Skeletal muscle satellite cell (primary cell): ENCODE measurements around the gene TENT4A.

Source experiments
- H3K27me3 ChIP-seq: 2 replicates; pipeline ENCODE4 v1.7.0; 2013; ENCODE audit warnings: low read length; ENCODE audit not compliant: control insufficient read depth, insufficient read depth
- H3K36me3 ChIP-seq: 2 replicates; pipeline ENCODE4 v1.7.0; 2013; ENCODE audit warnings: mild to moderate bottlenecking, control low read depth, low read length; ENCODE audit not compliant: insufficient read depth
- H3K4me1 ChIP-seq: 2 replicates; pipeline ENCODE4 v1.7.0; 2013; ENCODE audit warnings: low read length; ENCODE audit not compliant: control insufficient read depth, insufficient read depth
- H3K4me2 ChIP-seq: 2 replicates; pipeline ENCODE4 v1.7.0; 2013; ENCODE audit warnings: mild to moderate bottlenecking, low read length
- H3K4me3 ChIP-seq: 2 replicates; pipeline ENCODE4 v1.7.0; 2013; ENCODE audit warnings: low read length
- H3K9ac ChIP-seq: 2 replicates; pipeline ENCODE4 v1.7.0; 2013; ENCODE audit warnings: mild to moderate bottlenecking, low read depth, low read length, moderate library complexity
- H3K9me3 ChIP-seq: replicated peaks from 2 replicates; pipeline ENCODE4 v1.7.0; 2013; ENCODE audit warnings: mild to moderate bottlenecking, control low read depth, low read length

Gene TENT4A

DNA sequence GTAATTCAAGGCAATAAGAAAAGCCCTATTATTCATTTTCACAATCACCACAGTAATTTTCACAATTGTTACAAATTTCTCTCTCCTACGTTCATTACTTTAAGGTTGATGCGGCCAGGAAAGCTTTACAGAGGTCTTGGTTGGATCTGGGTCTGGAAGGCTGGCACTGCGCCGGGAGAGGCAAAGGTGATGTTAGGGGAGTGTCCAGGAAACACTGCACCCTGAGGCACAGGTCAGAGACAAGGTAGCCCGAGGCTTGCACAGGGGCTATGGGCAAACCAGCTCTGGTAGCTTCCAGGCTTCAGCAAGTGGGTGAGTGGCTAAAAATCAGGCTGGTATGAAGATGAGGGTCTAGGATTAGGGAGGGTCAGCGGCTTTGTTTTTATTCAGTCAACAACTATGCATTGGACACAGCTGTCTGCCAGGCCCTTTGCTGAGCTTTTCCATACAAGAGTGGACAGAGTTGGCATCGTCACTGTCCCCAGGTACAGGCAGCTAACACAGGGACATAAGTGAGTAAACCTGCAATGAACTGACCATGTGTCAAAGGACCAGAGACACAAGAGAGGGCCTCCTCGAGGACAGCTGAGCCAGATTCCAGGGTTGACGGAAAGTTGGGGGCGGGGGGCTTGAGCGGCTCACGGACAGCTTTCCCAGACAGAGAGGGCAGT lies 12.4 kb upstream of the TENT4A start:
- H3K4me1 ChIP-seq = peaks cover 20% of the 10 kb centered on the region
- H3K4me2 ChIP-seq = no peak overlapping the region
- H3K9me3 ChIP-seq = no peaks in the 10 kb centered on the region
- no peak overlapping the region for H3K9ac ChIP-seq
- peaks cover 7% of the 10 kb centered on the region for H3K27me3 ChIP-seq
- no peaks in the 10 kb centered on the region for H3K36me3 ChIP-seq
- no peak overlapping the region for H3K4me3 ChIP-seq

GRCh38 chr5:6701491-6701890 lies 11.7 kb upstream of the TENT4A start:
- Histone ChIP-seq H3K9ac (no peak overlapping the region), H3K27me3 (peaks cover 7% of the 10 kb centered on the region), H3K9me3 (no peaks in the 10 kb centered on the region), H3K36me3 (no peaks in the 10 kb centered on the region), H3K4me2 (no peak overlapping the region), H3K4me3 (no peak overlapping the region), H3K4me1 (peaks cover 20% of the 10 kb centered on the region)

DNA sequence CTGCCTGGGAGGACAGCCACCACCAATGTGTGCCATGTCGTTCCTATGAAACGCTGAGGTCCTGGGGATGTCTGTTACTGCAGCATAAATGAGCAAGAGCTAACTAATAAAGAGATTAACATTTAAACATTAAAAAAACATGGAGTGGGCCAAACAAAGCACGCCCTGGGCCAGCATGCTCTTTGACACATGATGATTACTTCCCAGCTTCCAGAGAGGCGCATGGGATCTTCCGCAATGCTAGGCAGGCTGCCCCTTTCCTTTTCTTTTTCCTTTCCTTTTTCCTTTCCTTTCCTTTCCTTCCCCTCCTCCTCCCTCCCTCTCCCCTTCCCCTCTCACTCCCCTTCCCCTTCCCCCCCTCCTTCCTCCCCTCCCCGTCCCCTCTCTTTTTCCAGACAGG lies 10.6 kb upstream of the TENT4A start:
- Histone ChIP-seq H3K9me3 (no peaks in the 10 kb centered on the region), H3K4me2 (no peak overlapping the region), H3K27me3 (peaks cover 2% of the 10 kb centered on the region), H3K36me3 (no peaks in the 10 kb centered on the region), H3K4me3 (no peak overlapping the region), H3K9ac (no peak overlapping the region), H3K4me1 (peaks cover 20% of the 10 kb centered on the region)

DNA sequence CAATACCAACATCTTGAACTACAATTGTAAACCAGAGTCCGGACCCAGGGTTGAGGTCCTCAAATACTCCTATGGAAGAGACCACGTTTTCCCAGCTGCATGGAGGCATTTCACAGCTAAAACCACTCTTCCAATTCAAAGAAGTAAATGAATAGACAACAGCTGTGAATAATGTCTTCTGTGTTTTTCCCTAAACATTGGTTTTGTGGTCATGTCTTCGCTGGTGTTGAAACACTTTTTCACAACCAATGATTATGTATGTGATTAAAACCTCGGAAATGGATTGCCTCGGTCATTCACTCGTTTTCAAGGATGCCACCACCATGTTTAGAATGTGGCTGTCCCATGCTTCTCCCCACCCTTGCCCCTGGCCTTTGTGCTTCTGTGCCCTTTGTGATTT lies 9.4 kb upstream of the TENT4A start:
- Histone ChIP-seq H3K9ac (peak overlapping the region; percentile 81), H3K4me2 (peak overlapping the region; percentile 63), H3K9me3 (no peaks in the 10 kb centered on the region), H3K4me3 (peak overlapping the region; percentile 25), H3K27me3 (no peaks in the 10 kb centered on the region), H3K36me3 (no peaks in the 10 kb centered on the region), H3K4me1 (peaks cover 20% of the 10 kb centered on the region)

- Histone ChIP-seq H3K36me3 (no peaks in the 10 kb centered on the region), H3K27me3 (no peaks in the 10 kb centered on the region), H3K4me2 (peak overlapping the region; percentile 63), H3K9me3 (no peaks in the 10 kb centered on the region), H3K4me1 (peaks cover 20% of the 10 kb centered on the region), H3K4me3 (peak overlapping the region; percentile 25), H3K9ac (peak overlapping the region; percentile 81)
These were observed 8.8 kb upstream of the TENT4A start for GRCh38 chr5:6704361-6704851.

DNA sequence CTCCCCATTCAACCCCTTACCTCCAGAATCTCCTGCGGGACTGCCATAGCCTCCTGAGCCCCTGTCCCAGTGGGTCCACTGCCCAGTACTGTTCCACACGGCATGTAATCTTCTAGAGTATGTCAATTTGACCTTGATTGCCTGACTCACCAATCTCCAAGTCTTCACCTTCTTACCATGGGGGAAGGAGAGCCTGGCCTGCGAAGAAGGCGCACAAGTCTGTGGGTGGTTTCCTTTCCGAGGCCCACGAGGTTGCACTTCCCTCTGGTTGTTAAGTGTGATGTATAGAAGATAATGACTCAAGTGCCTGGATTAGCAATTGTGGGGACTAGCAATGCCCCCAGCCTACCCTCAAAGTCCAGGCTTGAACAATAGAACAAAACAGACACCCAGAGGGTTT lies 8.1 kb upstream of the TENT4A start:
- H3K4me1 ChIP-seq = peaks cover 20% of the 10 kb centered on the region
- H3K27me3 ChIP-seq = no peaks in the 10 kb centered on the region
- H3K9me3 ChIP-seq = no peaks in the 10 kb centered on the region
- peak overlapping the region; percentile 63 for H3K4me2 ChIP-seq
- peak overlapping the region; percentile 6 for H3K4me3 ChIP-seq
- no peaks in the 10 kb centered on the region for H3K36me3 ChIP-seq
- peak overlapping the region; percentile 81 for H3K9ac ChIP-seq

DNA sequence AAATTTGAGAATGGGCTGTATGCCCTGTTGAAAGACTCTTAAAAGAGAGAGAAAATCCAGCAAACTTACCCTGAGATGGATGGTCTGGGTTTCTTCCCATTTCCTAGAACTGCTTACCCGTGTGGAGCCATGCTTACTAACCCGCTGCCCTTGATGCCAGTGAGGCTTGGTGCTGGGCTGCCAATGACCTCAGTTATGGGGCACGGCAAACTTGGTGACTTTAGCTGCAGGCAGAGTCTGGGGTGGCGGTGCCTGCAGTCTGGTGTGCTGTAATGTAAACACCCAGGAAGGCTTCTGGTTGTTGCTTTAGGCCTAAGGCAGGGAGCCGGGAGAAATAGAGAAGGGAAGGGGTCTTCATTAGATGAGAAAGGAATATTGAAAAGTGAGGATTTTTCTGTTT lies 7.3 kb upstream of the TENT4A start:
- Histone ChIP-seq H3K36me3 (no peaks in the 10 kb centered on the region), H3K4me1 (peaks cover 20% of the 10 kb centered on the region), H3K27me3 (no peaks in the 10 kb centered on the region), H3K9ac (no peak overlapping the region), H3K9me3 (no peaks in the 10 kb centered on the region), H3K4me3 (no peak overlapping the region), H3K4me2 (no peak overlapping the region)

DNA sequence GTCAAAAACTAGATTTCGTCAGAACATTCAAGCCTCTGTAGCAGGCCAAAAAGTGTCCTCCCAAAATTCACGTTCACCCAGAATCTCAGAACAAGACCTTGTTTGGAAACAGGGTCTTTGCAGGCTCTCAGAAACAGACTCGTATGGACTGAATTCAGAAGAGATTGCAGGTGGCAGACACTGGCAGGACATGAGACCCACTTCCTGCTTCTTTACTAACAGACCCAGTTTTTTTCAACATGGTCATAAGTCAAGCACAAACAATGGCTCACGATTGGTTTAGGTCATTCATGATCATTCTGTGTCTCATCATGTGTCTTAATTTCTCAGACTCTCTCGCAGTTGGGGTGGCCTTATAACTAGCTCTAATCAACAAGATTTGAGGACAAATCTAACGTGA lies 5.4 kb upstream of the TENT4A start:
- Histone ChIP-seq H3K9me3 (no peaks in the 10 kb centered on the region), H3K4me3 (no peak overlapping the region), H3K9ac (no peak overlapping the region), H3K4me2 (no peak overlapping the region), H3K27me3 (no peaks in the 10 kb centered on the region), H3K4me1 (peaks cover 26% of the 10 kb centered on the region), H3K36me3 (no peaks in the 10 kb centered on the region)

DNA sequence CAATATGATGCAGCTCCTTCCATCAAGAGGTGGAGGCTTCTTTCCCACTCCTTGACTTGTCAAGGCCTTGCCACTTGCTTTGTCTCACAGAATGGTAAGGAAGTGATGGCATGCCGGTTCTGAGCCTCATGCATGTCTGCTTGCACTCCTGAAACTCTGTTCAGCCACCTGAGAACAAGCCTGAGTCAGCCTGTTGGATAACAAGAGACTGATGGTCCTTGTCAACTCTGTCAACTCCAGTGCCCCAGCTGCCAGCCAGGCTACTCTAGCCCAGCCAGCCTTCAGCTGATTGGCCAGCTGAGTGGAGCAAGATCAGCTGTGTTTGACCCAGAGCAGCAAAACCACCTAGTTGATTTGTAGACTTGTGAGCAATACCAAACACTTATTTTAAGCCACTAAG lies 4.4 kb upstream of the TENT4A start:
- H3K9me3 ChIP-seq = no peaks in the 10 kb centered on the region
- no peak overlapping the region for H3K4me3 ChIP-seq
- H3K4me1 ChIP-seq = peaks cover 22% of the 10 kb centered on the region
- H3K4me2 ChIP-seq = no peak overlapping the region
- no peaks in the 10 kb centered on the region for H3K27me3 ChIP-seq
- H3K36me3 ChIP-seq = no peaks in the 10 kb centered on the region
- H3K9ac ChIP-seq = no peak overlapping the region

DNA sequence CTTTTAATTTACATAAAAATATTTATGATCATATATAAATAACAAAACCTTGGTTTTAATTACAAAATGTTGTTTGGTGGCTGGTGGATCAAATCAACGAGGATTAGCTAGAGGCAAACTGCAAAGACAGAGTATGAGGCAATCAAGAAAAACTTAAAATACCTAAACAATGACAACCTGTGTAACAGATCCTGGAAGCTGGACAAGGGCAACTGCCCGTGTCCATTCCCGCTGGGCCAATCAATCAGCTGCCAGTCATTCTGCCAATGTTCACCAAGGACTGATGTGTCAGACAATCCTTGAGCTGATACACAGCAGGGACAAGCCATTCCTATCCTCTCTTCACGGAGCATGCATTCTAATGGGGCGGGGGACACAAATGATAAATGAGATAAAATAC lies 3.2 kb upstream of the TENT4A start:
- Histone ChIP-seq H3K9me3 (no peaks in the 10 kb centered on the region), H3K4me2 (no peak overlapping the region), H3K9ac (no peak overlapping the region)

DNA sequence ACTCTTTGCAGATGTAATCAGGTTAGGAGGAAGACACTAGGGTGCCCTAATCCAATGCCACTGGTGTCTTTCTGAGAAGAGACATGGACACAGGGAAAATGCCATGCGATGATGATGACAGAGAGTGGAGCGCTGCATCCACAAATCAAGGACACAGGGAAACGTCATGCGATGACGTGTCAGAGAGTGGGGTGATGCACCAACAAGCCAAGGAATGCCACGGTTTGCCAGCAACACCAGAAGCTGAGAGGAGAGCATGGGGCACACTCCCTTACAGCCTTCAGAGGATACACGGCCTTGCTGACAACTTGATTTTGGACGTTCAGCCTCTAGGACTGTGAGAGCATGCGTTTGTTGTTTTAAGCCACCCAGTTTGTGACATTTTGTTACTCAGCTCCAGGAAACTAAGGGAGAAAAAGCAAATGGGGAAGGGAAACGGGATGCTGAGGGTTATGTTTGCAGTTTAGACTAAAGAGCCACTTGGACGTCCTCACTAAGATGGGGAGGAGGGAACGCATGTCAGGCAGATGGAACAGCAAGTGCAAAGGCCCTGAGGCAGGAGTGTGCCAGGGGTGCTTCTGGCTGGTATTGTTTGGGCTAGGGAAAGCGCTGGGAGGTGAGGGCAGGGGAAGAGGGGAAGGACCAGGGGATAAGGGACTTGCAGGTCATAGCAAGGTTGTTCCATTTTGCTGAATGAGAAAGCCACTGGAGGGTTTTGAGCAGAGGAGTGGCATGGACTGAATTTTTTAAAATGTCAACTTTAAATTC lies 2.5 kb upstream of the TENT4A start:
- no peak overlapping the region for H3K9ac ChIP-seq
- H3K36me3 ChIP-seq = no peaks in the 10 kb centered on the region
- H3K9me3 ChIP-seq = no peaks in the 10 kb centered on the region
- peaks cover 13% of the 10 kb centered on the region for H3K4me1 ChIP-seq
- H3K4me3 ChIP-seq = no peak overlapping the region
- H3K27me3 ChIP-seq = no peaks in the 10 kb centered on the region
- H3K4me2 ChIP-seq = no peak overlapping the region

More for the DNA sequence above, 3.2 kb upstream of the TENT4A start:
- peaks cover 10% of the 10 kb centered on the region for H3K4me1 ChIP-seq
- H3K27me3 ChIP-seq = no peaks in the 10 kb centered on the region
- H3K36me3 ChIP-seq = no peaks in the 10 kb centered on the region
- no peak overlapping the region for H3K4me3 ChIP-seq
